Fibroblast of pulmonary artery (primary cell): ENCODE data around the gene USP24.

ENCODE experiments used
- DNase-seq: peaks from one replicate; pipeline ENCODE4 v3.0.0-alpha.2; 2010; ENCODE audit warnings: low read depth
- H3K4me3 ChIP-seq: replicated peaks from 2 replicates; pipeline ENCODE4 v1.5.1; 2011; ENCODE audit warnings: low read depth, mild to moderate bottlenecking, control low read depth, low read length, moderate library complexity
- CTCF ChIP-seq: IDR thresholded peaks from 2 replicates; pipeline ENCODE4 v1.5.1; 2011; ENCODE audit warnings: mild to moderate bottlenecking, control low read depth, low read length, inconsistent platforms; ENCODE audit errors: missing control alignments

The USP24 gene

GRCh38 chr1:55052221-55053142 is 162.7 kb downstream of the USP24 start:
- no peak overlapping the region for H3K4me3 ChIP-seq
- TF ChIP-seq CTCF: no peak
- no peak for DNase-seq

- H3K4me3 ChIP-seq: no peak overlapping the region
- DNase-seq: no peak
- TF ChIP-seq CTCF: no peak
Observed at GRCh38 chr1:55051621-55052020, 163.5 kb downstream of the USP24 start.

- no peak for TF ChIP-seq CTCF
Observed at GRCh38 chr1:55051169-55051568, 164.0 kb downstream of the USP24 start.

GRCh38 chr1:55050283-55050682 is 164.9 kb downstream of the USP24 start:
- peak; percentile 59 for DNase-seq
- no peak for TF ChIP-seq CTCF
- H3K4me3 ChIP-seq: no peak overlapping the region

More at GRCh38 chr1:55051169-55051568, 164.0 kb downstream of the USP24 start:
- no peak for DNase-seq
- no peak overlapping the region for H3K4me3 ChIP-seq

GRCh38 chr1:55049914-55050278 is 165.3 kb downstream of the USP24 start:
- H3K4me3 ChIP-seq: no peak overlapping the region
- peak; percentile 78 for DNase-seq
- no peak for TF ChIP-seq CTCF

- TF ChIP-seq CTCF: no peak
- no peak for DNase-seq
- no peak overlapping the region for H3K4me3 ChIP-seq
Observed at GRCh38 chr1:55049271-55049913, 165.8 kb downstream of the USP24 start.
